A549 (cell line): ENCODE measurements around the gene SETBP1. TPM values are rescaled to one million over a fixed set of nuclear protein-coding genes. Genes with fewer than 3 reads are reported as not detected.

Experiments
- ATAC-seq, 2 experiments: fragments of 200-7000 bp in 1 of 2; fragments of >200 bp in 1 of 2; cut with Nextera tagmentation in 1 of 2; cut with Tn5 transposase in 1 of 2; 3 replicates each; pipeline versions ENCODE4 v1.8.0 to v1.9.1; 2018 to 2020; ENCODE audit warnings: mild to moderate bottlenecking in 1 of 2, moderate library complexity in 1 of 2
- CTCF ChIA-PET: fragments of 300-600 bp; sonication (Branson Sonifier 250); formaldehyde crosslinking; extraction: SDS; loops from one replicate; lab custom pipeline; 2021; ENCODE audit warnings: antibody characterized with exemption, inconsistent platforms; lab: Yijun Ruan, JAX
- POLR2A ChIA-PET: fragments of 350-600 bp; formaldehyde crosslinking; extraction: SDS; loops from one replicate; lab custom pipeline; 2021; ENCODE audit warnings: antibody characterized with exemption, inconsistent platforms; lab: Yijun Ruan, JAX
- DNase-seq, 2 experiments: peaks; one replicate each; pipeline versions ENCODE4 v3.0.0 to v3.0.0-alpha.2; 2011 to 2016; ENCODE audit warnings: low read depth in 1 of 2, low spot score in 1 of 2
- FAIRE-seq: peaks from 2 replicates; lab custom pipeline; 2011; peaks lifted over from hg19 to GRCh38; lab: Jason Lieb, UNC
- H3K27ac ChIP-seq, 2 experiments: fragments of >200 bp; sonication (Bioruptor Twin); formaldehyde crosslinking; 3 replicates each; pipeline ENCODE4 v1.5.1; 2016 to 2017
- H3K4me1 ChIP-seq: fragments of >200 bp; sonication (Bioruptor Twin); formaldehyde crosslinking; 3 replicates; pipeline ENCODE4 v1.6.1; 2016
- H3K4me2 ChIP-seq: fragments of >200 bp; sonication (Bioruptor Twin); formaldehyde crosslinking; 3 replicates; pipeline ENCODE4 v1.6.1; 2016
- H3K4me3 ChIP-seq: fragments of >200 bp; sonication (Bioruptor Twin); formaldehyde crosslinking; 3 replicates; pipeline ENCODE4 v1.5.1; 2016
- H3K9me3 ChIP-seq: fragments of >200 bp; sonication (Bioruptor Twin); formaldehyde crosslinking; 3 replicates; pipeline ENCODE4 v1.6.1; 2016
- CEBPB ChIP-seq, 2 experiments: fragments of >200 bp in 1 of 2; sonication (Bioruptor Twin) in 1 of 2; formaldehyde crosslinking in 1 of 2; IDR thresholded peaks; 2 replicates each; pipeline ENCODE4 v1.6.1; 2012 to 2016
- CHD2 ChIP-seq: fragments of 150-350 bp; IDR thresholded peaks from 2 replicates; pipeline ENCODE4 v1.6.1; 2014; ENCODE audit warnings: low read length; ENCODE audit not compliant: partially characterized antibody
- CHD4 ChIP-seq: fragments of 200-600 bp; sonication (generic); IDR thresholded peaks from 2 replicates; pipeline ENCODE4 v1.6.1; 2016; ENCODE audit warnings: antibody characterized with exemption, mild to moderate bottlenecking, borderline replicate concordance
- EHF ChIP-seq: fragments of 250-450 bp; sonication (Bioruptor Pico); IDR thresholded peaks from 2 replicates; pipeline ENCODE4 v1.5.0; 2020; ENCODE audit warnings: mild to moderate bottlenecking
- ESRRA ChIP-seq: fragments of 150-350 bp; IDR thresholded peaks from 2 replicates; pipeline ENCODE4 v1.6.1; 2014; ENCODE audit warnings: mild to moderate bottlenecking, low read length, borderline replicate concordance
- FOSL2 ChIP-seq, 2 experiments: fragments of 450-650 bp in 1 of 2; fragments of >200 bp in 1 of 2; sonication (Bioruptor Twin) in 1 of 2; formaldehyde crosslinking; IDR thresholded peaks; 2 replicates each; pipeline versions ENCODE4 v1.5.0 to v1.6.1; 2016 to 2020; ENCODE audit warnings: mild to moderate bottlenecking in 1 of 2, moderate library complexity in 1 of 2
- GATA3 ChIP-seq: IDR thresholded peaks from 2 replicates; pipeline ENCODE4 v1.6.1; 2012; ENCODE audit warnings: borderline replicate concordance
- HEYL ChIP-seq: fragments of 250-450 bp; sonication (Bioruptor Pico); IDR thresholded peaks from 2 replicates; pipeline ENCODE4 v1.8.0; 2021; ENCODE audit warnings: mild to moderate bottlenecking, moderate library complexity
- HOXA7 ChIP-seq: fragments of 250-450 bp; sonication (Bioruptor Pico); IDR thresholded peaks from 2 replicates; pipeline ENCODE4 v1.5.0; 2020; ENCODE audit warnings: mild to moderate bottlenecking, moderate library complexity
- MAFK ChIP-seq: fragments of 450-650 bp; IDR thresholded peaks from 2 replicates; pipeline ENCODE4 v1.6.1; 2014; ENCODE audit not compliant: partially characterized antibody
- POLR2A ChIP-seq: IDR thresholded peaks from 2 replicates; pipeline ENCODE4 v1.6.1; 2012; ENCODE audit warnings: mild to moderate bottlenecking, low read length
- RFX5 ChIP-seq: fragments of 450-650 bp; IDR thresholded peaks from 2 replicates; pipeline ENCODE4 v1.7.1; 2014; ENCODE audit warnings: antibody characterized with exemption, mild to moderate bottlenecking, moderate library complexity
- SREBF2 ChIP-seq: fragments of 450-650 bp; IDR thresholded peaks from 2 replicates; pipeline ENCODE4 v1.6.1; 2014; ENCODE audit warnings: mild to moderate bottlenecking, moderate library complexity
- TFCP2L1 ChIP-seq: fragments of 250-450 bp; sonication (Bioruptor Pico); IDR thresholded peaks from 2 replicates; pipeline ENCODE4 v1.5.0; 2021; ENCODE audit warnings: mild to moderate bottlenecking
- TP53 ChIP-seq: fragments of 250-450 bp; sonication (Bioruptor Pico); IDR thresholded peaks from 2 replicates; pipeline ENCODE4 v1.5.0; 2021; ENCODE audit warnings: mild to moderate bottlenecking, moderate library complexity
- ZC3H11A ChIP-seq: fragments of 450-650 bp; IDR thresholded peaks from 2 replicates; pipeline ENCODE4 v1.6.1; 2014; ENCODE audit warnings: antibody characterized with exemption, mild to moderate bottlenecking
- ZNF302 ChIP-seq: fragments of 250-450 bp; sonication (Bioruptor Pico); IDR thresholded peaks from 2 replicates; pipeline ENCODE4 v1.9.0; 2021; ENCODE audit warnings: inconsistent platforms, mild to moderate bottlenecking, moderate library complexity
- WGBS: methylation state at CpG from one replicate; pipeline ENCODE4 v1.1.6; 2017; ENCODE audit errors: missing lambda C conversion rate; 5-methylcytosine and 5-hydroxymethylcytosine counted together
- polyA plus RNA-seq, 4 experiments: library from polyadenylated mRNA; depleted of rRNA in 3 of 4; stranded (reverse); fragments of >200 nt; fragmentation: RNase III in 1 of 4; extraction: RNeasy Plus Mini Kit Qiagen cat#74134 plus additional on column Dnase treatment in 1 of 4; gene quantifications; 2 replicates in 3 of 4; 3 replicates in 1 of 4; pipeline ENCODE4 v1.2.3, GENCODE V29; 2011 to 2017
- TF ChIP-seq, protein P1 (sequence below): fragments of 450-650 bp; IDR thresholded peaks from 2 replicates; pipeline ENCODE4 v1.6.1; 2014; ENCODE audit warnings: antibody characterized with exemption
- TF ChIP-seq, protein P2 (sequence below): fragments of >200 bp; sonication (Bioruptor Twin); formaldehyde crosslinking; IDR thresholded peaks from 3 replicates; pipeline ENCODE4 v1.5.1; 2016
- TF ChIP-seq, protein P3 (sequence below): fragments of 200-600 bp; sonication (generic); IDR thresholded peaks from 2 replicates; pipeline ENCODE4 v1.6.1; 2016; ENCODE audit warnings: antibody characterized with exemption, mild to moderate bottlenecking, moderate library complexity
- TF ChIP-seq, protein P4 (sequence below): IDR thresholded peaks from 2 replicates; pipeline ENCODE4 v1.6.1; 2012; ENCODE audit warnings: low read depth, borderline replicate concordance
- TF ChIP-seq, protein P5 (sequence below): fragments of 250-450 bp; sonication (Bioruptor Pico); IDR thresholded peaks from 2 replicates; pipeline ENCODE4 v1.5.0; 2020; ENCODE audit warnings: low read depth, mild to moderate bottlenecking, moderate library complexity

Gene SETBP1
- polyA plus RNA-seq, 2 of the 4 experiments (the other 2 are of a cell fraction), result 0.50 to 1.9 TPM

DNA sequence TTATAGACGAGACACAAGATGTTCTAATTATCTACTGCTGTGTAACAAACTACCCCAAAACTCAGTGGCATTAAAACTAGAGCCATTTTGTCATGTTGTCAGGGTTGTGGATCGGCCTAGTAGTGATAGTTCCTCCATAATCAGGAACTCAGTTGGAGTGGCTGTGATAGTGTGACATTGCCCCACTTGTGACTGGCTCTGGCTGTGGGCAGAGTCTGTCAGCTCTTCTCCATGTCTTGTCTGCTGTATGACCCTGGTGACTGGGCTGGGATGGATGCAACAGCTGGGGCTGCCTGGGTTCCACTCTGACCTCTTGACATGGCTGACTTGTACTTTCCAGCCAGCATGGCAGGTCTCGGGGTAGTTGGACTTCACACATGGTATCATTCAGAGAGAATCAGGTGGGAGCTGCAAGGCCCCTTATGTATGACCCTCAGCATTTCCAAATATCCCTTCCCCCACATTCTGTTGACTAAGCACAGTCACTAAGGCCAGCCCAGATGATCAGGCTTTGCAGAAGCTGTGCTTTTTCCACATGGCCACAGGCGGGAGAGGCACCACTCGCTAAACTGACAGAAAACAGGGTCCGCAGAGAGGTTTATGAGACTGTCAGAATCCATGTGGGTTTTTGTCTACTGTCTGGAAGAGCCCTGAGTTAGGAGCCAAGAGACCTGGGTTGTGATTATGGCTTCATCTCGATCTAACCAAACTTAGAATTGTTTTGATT, 50.3 kb downstream of the SETBP1 start:
- no peak for ATAC-seq
- POLR2A ChIA-PET, result no interaction called here

DNA sequence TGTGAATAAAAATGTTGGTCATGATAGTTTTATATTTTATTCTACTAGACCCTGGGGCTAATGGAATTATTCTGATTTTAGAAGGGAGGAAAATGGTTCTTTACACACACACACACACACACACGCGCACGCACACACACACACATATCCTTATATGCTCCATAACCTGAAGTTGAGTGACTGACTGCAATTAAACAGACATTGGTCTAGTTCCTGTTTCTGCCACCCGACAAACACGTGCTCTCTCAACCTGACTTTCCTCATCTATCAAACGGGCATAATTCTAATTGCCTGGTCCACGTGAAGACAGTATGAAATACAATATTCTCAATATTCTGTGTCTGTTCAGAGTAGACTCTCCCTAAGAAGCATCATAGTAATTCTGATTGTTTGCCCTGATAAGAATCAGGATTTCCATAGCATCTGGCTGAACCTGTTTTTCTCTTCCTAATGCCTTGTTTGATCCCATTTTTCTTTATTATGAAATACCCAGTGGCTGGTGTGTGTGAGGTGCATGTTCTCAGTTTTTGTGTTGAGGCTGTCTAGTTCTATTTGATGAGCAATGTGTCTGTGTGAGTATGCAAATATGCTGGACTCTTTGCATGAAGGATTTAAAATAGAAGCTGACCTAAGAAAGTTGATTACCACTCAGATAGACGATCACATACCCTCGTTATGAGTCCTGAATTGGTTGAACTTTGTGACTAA, 51.0 kb downstream of the SETBP1 start:
- Histone ChIP-seq H3K27ac (no peak overlapping the region), H3K4me2 (no peak overlapping the region), H3K9me3 (no peaks in the 10 kb centered on the region), H3K4me3 (no peak overlapping the region), H3K4me1 (peaks cover 20% of the 10 kb centered on the region)
- DNase-seq, result no peak
- CTCF ChIA-PET, result no interaction called here
- POLR2A ChIA-PET, result no interaction called here
- FAIRE-seq, result no peak
- ATAC-seq, result no peak
- TF ChIP-seq SREBF2 (no peak), POLR2A (no peak), ZC3H11A (no peak), RFX5 (no peak), TFCP2L1 (no peak), EHF (CRISPR knock-in tag) (no peak), FOSL2 (IDR thresholded peaks at IDR 0.05) (no peak), FOSL2 (CRISPR knock-in tag; IDR thresholded peaks at IDR 0.05) (no peak), ESRRA (no peak), TP53 (CRISPR knock-in tag) (no peak)
- TF ChIP-seq, protein P1, sequence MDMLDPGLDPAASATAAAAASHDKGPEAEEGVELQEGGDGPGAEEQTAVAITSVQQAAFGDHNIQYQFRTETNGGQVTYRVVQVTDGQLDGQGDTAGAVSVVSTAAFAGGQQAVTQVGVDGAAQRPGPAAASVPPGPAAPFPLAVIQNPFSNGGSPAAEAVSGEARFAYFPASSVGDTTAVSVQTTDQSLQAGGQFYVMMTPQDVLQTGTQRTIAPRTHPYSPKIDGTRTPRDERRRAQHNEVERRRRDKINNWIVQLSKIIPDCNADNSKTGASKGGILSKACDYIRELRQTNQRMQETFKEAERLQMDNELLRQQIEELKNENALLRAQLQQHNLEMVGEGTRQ, result no peak
- TF ChIP-seq, protein P2, sequence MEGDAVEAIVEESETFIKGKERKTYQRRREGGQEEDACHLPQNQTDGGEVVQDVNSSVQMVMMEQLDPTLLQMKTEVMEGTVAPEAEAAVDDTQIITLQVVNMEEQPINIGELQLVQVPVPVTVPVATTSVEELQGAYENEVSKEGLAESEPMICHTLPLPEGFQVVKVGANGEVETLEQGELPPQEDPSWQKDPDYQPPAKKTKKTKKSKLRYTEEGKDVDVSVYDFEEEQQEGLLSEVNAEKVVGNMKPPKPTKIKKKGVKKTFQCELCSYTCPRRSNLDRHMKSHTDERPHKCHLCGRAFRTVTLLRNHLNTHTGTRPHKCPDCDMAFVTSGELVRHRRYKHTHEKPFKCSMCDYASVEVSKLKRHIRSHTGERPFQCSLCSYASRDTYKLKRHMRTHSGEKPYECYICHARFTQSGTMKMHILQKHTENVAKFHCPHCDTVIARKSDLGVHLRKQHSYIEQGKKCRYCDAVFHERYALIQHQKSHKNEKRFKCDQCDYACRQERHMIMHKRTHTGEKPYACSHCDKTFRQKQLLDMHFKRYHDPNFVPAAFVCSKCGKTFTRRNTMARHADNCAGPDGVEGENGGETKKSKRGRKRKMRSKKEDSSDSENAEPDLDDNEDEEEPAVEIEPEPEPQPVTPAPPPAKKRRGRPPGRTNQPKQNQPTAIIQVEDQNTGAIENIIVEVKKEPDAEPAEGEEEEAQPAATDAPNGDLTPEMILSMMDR, result no peak
- TF ChIP-seq, protein P3, sequence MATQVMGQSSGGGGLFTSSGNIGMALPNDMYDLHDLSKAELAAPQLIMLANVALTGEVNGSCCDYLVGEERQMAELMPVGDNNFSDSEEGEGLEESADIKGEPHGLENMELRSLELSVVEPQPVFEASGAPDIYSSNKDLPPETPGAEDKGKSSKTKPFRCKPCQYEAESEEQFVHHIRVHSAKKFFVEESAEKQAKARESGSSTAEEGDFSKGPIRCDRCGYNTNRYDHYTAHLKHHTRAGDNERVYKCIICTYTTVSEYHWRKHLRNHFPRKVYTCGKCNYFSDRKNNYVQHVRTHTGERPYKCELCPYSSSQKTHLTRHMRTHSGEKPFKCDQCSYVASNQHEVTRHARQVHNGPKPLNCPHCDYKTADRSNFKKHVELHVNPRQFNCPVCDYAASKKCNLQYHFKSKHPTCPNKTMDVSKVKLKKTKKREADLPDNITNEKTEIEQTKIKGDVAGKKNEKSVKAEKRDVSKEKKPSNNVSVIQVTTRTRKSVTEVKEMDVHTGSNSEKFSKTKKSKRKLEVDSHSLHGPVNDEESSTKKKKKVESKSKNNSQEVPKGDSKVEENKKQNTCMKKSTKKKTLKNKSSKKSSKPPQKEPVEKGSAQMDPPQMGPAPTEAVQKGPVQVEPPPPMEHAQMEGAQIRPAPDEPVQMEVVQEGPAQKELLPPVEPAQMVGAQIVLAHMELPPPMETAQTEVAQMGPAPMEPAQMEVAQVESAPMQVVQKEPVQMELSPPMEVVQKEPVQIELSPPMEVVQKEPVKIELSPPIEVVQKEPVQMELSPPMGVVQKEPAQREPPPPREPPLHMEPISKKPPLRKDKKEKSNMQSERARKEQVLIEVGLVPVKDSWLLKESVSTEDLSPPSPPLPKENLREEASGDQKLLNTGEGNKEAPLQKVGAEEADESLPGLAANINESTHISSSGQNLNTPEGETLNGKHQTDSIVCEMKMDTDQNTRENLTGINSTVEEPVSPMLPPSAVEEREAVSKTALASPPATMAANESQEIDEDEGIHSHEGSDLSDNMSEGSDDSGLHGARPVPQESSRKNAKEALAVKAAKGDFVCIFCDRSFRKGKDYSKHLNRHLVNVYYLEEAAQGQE, result no peak
- TF ChIP-seq, protein P4, sequence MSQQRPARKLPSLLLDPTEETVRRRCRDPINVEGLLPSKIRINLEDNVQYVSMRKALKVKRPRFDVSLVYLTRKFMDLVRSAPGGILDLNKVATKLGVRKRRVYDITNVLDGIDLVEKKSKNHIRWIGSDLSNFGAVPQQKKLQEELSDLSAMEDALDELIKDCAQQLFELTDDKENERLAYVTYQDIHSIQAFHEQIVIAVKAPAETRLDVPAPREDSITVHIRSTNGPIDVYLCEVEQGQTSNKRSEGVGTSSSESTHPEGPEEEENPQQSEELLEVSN, result no peak
- 83% methylated on average over 9 of the region's 9 CpGs for WGBS

More for the DNA sequence above, 50.3 kb downstream of the SETBP1 start:
- TF ChIP-seq CHD4, result no peak
- TF ChIP-seq, protein P5, sequence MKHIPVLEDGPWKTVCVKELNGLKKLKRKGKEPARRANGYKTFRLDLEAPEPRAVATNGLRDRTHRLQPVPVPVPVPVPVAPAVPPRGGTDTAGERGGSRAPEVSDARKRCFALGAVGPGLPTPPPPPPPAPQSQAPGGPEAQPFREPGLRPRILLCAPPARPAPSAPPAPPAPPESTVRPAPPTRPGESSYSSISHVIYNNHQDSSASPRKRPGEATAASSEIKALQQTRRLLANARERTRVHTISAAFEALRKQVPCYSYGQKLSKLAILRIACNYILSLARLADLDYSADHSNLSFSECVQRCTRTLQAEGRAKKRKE (CRISPR knock-in tag), result no peak
- no peak for TF ChIP-seq CHD2
- no peak for TF ChIP-seq ZNF302 (CRISPR knock-in tag)
- no peak for TF ChIP-seq MAFK
- no peak for TF ChIP-seq TP53 (CRISPR knock-in tag)
- TF ChIP-seq GATA3, result no peak
- TF ChIP-seq HEYL (CRISPR knock-in tag), result no peak
- no peak for TF ChIP-seq POLR2A
- no peak for TF ChIP-seq CEBPB (IDR thresholded peaks at IDR 0.05)
- no peak for TF ChIP-seq HOXA7
- no peak for TF ChIP-seq FOSL2 (IDR thresholded peaks at IDR 0.05)
- no peak for TF ChIP-seq FOSL2 (CRISPR knock-in tag; IDR thresholded peaks at IDR 0.05)
- TF ChIP-seq, protein P3, result no peak
- Histone ChIP-seq H3K27ac (no peak overlapping the region), H3K4me1 (peaks cover 23% of the 10 kb centered on the region), H3K9me3 (no peaks in the 10 kb centered on the region), H3K4me3 (no peak overlapping the region), H3K4me2 (no peak overlapping the region)
- CTCF ChIA-PET, result no interaction called here
- DNase-seq (no peak), FAIRE-seq (no peak)
- 86% methylated on average over 6 of the region's 7 CpGs for WGBS
